GM18873 (cell line): Measurements from ENCODE around the gene BTN1A1.
A peak's percentile ranks its signal among the peaks of the same experiment; 100 is the strongest.
"Not testable (repeated sequence)": the region's sequence is repeated elsewhere in the genome, so short reads cannot be mapped to it uniquely, and the experiment has no call there.

Experiments
- ATAC-seq: cut with Tn5 transposase; IDR thresholded peaks from one replicate; pipeline ENCODE4 v1.9.1; 2021; ENCODE audit warnings: mild to moderate bottlenecking, moderate library complexity, moderate number of reproducible peaks; ENCODE audit not compliant: unreplicated experiment, low FRiP score

Gene BTN1A1

GRCh38 chr6:26534681-26535465 lies 34.8 kb downstream of the BTN1A1 start:
- no peak for ATAC-seq

GRCh38 chr6:26536571-26537159 lies 36.6 kb downstream of the BTN1A1 start:
- ATAC-seq = no peak

- peak; percentile 47 for ATAC-seq
These were observed 37.2 kb downstream of the BTN1A1 start for GRCh38 chr6:26537160-26537845.

GRCh38 chr6:26537846-26538571 lies 37.9 kb downstream of the BTN1A1 start, which contains the start of gene HMGN4:
HMGN4 (plus strand) TSS chr6:26538366; CDS start chr6:26545207, 6,841 bp downstream.
- peak; percentile 49 for ATAC-seq

GRCh38 chr6:26538572-26538902 lies 38.4 kb downstream of the BTN1A1 start:
- ATAC-seq = no peak

- no peak for ATAC-seq
These were observed 39.0 kb downstream of the BTN1A1 start for GRCh38 chr6:26539071-26539615.

- no peak for ATAC-seq
These were observed 41.5 kb downstream of the BTN1A1 start for GRCh38 chr6:26541579-26541978.

- ATAC-seq = no peak
These were observed 43.9 kb downstream of the BTN1A1 start for GRCh38 chr6:26543953-26544352.

GRCh38 chr6:26544473-26544872 lies 44.4 kb downstream of the BTN1A1 start:
- ATAC-seq = no peak

GRCh38 chr6:26545627-26546026 lies 45.5 kb downstream of the BTN1A1 start:
- no peak for ATAC-seq

GRCh38 chr6:26547363-26547762 lies 47.3 kb downstream of the BTN1A1 start:
- ATAC-seq = not testable (repeated sequence)

GRCh38 chr6:26550250-26550993 lies 50.3 kb downstream of the BTN1A1 start:
- ATAC-seq = no peak

- no peak for ATAC-seq
These were observed 52.1 kb downstream of the BTN1A1 start for GRCh38 chr6:26552205-26552604.

GRCh38 chr6:26552640-26553188 lies 52.6 kb downstream of the BTN1A1 start:
- no peak for ATAC-seq

GRCh38 chr6:26553264-26553634 lies 53.1 kb downstream of the BTN1A1 start:
- ATAC-seq = no peak

GRCh38 chr6:26553635-26554446 lies 53.7 kb downstream of the BTN1A1 start:
- ATAC-seq = peak; percentile 44

GRCh38 chr6:26554447-26554696 lies 54.3 kb downstream of the BTN1A1 start:
- no peak for ATAC-seq

GRCh38 chr6:26554697-26555504 lies 54.8 kb downstream of the BTN1A1 start:
- ATAC-seq = peak; percentile 21
